ENCODE results near the gene SLIT3. TPM values are rescaled to one million over a fixed set of nuclear protein-coding genes. Genes with fewer than 3 reads are reported as not detected.

The SLIT3 gene
- total and polyA plus RNA-seq, 2 donors (not counting 3 experiments of a cell fraction or from before 2014, with no cell fraction given), result 0.90 to 1.0 TPM

- no peak overlapping the region for H3K4me2 ChIP-seq (ENCODE audit: insufficient read depth, low read length)
- no peaks in the 10 kb centered on the region for H3K79me2 ChIP-seq (ENCODE audit: control insufficient read depth, insufficient read depth, low read length)
- dilution Hi-C loops (cut with MboI; ENCODE audit: extremely low pct_ligation_motif_present, low sequenced_read_pairs) (no loop called here), intact Hi-C loops (cut with micrococcal nuclease) (no loop called here)
- no peaks in the 10 kb centered on the region for H3K4me1 ChIP-seq (ENCODE audit: control insufficient read depth, extremely low read depth, insufficient read depth, low read length)
- no peak overlapping the region for H2AFZ ChIP-seq (ENCODE audit: low read depth, low read length)
- no peak overlapping the region for H3K27ac ChIP-seq (ENCODE audit: insufficient read depth, low read depth, low read length)
- H4K20me1 ChIP-seq (replicated peaks; ENCODE audit: control insufficient read depth, extremely low read depth, insufficient read depth, low read length), result no peaks in the 10 kb centered on the region
- ChIA-PET CTCF (no interaction called here), POLR2A (no interaction called here)
- no peaks in the 10 kb centered on the region for H3K27me3 ChIP-seq (ENCODE audit: control insufficient read depth in 2 of 2, insufficient read depth in 2 of 2, low read length in 2 of 2)
- TF ChIP-seq JUN (IDR thresholded peaks at IDR 0.05; ENCODE audit: borderline replicate concordance, insufficient read depth, insufficient read length, low read depth) (no peak), POLR2A (IDR thresholded peaks at IDR 0.05; ENCODE audit: low read depth, low read length) (no peak), GATA2 (IDR thresholded peaks at IDR 0.05; ENCODE audit: insufficient read depth, insufficient read length, low read depth, low read length) (no peak), FOS (IDR thresholded peaks at IDR 0.05; ENCODE audit: borderline replicate concordance, insufficient read depth, low read length) (no peak), CTCF (IDR thresholded peaks at IDR 0.05; ENCODE audit: extremely low read depth in 1 of 2, insufficient read depth in 1 of 2, low read depth in 1 of 2, low read length in 2 of 2) (no peak), MYC (IDR thresholded peaks at IDR 0.05; ENCODE audit: low read depth, low read length) (no peak), EZH2 (IDR thresholded peaks at IDR 0.05; ENCODE audit: borderline replicate concordance, low read depth, low read length, severe bottlenecking) (no peak), POLR2AphosphoS5 (IDR thresholded peaks at IDR 0.05; ENCODE audit: insufficient read depth, low read depth, low read length) (no peak), MAX (IDR thresholded peaks at IDR 0.05; ENCODE audit: insufficient read depth, insufficient read length) (no peak)
- no peak for FAIRE-seq
- no peaks in the 10 kb centered on the region for H3K9me3 ChIP-seq (replicated peaks; ENCODE audit: control insufficient read depth, insufficient read depth, low read length)
- BruUV-seq (replicated peaks), result no TSS peak
- H3K36me3 ChIP-seq (ENCODE audit: control insufficient read depth in 2 of 2, extremely low read depth in 1 of 2, insufficient read depth in 2 of 2, low read length in 2 of 2), result no peaks in the 10 kb centered on the region
- no peak overlapping the region for H3K9ac ChIP-seq (replicated peaks; ENCODE audit: extremely low read depth, insufficient read depth, low read length)
- no peak for DNase-seq (ENCODE audit: low read depth, low spot score)
- no peaks in the 10 kb centered on the region for H3K9me1 ChIP-seq (replicated peaks; ENCODE audit: control insufficient read depth, extremely low read depth, insufficient read depth, low read length)
- no peak overlapping the region for H3K4me3 ChIP-seq (replicated peaks in 1 of 3; ENCODE audit: insufficient read depth in 1 of 3, low read depth in 1 of 3, low read length in 3 of 3)
These were observed 368.3 kb downstream of the SLIT3 start for GRCh38 chr5:168932400-168933189.
